HG03064 (cell line): ENCODE results near the gene PGBD5.
"Not testable (repeated sequence)": the region's sequence is repeated elsewhere in the genome, so short reads cannot be mapped to it uniquely, and the experiment has no call there.

Source experiments
- ATAC-seq: cut with Tn5 transposase; IDR thresholded peaks from one replicate; pipeline ENCODE4 v1.9.1; 2021; ENCODE audit warnings: low read depth; ENCODE audit not compliant: unreplicated experiment

Gene PGBD5

GRCh38 chr1:230427094-230427876 lies 1.2 kb upstream of the PGBD5 start:
- ATAC-seq: no peak

- peak; percentile 5 for ATAC-seq
These were observed 660 bp downstream of the PGBD5 start for GRCh38 chr1:230425252-230426091.

DNA sequence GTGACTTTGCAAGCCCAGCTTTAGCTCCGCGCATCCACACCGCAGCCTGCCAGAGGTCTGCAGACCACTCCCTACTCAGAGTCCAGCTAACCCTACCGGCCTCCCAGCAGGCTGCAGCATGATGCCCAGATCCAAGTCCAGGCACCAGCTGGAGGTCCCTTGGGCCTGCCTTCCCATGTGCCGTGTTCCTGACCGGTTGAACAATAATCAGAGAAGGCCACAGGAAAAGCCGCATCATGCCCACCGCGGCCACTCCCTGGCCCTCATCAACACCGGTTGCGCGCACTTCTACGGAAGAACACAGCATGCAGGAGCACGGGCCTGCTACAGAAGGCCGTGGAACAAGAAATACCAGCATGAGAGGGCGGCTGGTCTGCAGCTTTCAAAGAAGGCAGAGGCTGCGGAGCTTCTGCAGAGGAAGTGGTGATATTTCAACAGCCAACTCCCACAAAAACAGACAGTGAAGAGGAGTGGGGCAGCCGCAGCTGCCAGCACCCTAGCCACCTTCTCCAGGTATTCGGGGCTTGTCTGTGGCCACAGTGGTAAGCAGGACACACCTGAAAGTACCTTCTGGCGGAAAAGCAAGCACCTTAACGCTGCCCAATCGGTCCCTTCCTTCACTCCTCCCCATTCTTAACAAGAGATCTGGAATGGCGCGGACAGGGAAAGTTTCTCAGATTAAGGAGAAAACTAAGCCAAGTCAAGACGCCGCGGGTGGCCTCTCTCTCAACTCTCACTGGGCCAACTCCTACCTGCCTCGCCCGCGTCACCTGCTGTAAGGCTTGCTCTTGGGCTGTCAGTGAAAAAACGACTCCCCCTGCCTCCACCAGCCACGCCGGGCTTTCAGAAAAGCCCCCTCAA lies 1.5 kb downstream of the PGBD5 start:
- ATAC-seq: no peak

- no peak for ATAC-seq
These were observed 2.2 kb downstream of the PGBD5 start for GRCh38 chr1:230423951-230424350.

DNA sequence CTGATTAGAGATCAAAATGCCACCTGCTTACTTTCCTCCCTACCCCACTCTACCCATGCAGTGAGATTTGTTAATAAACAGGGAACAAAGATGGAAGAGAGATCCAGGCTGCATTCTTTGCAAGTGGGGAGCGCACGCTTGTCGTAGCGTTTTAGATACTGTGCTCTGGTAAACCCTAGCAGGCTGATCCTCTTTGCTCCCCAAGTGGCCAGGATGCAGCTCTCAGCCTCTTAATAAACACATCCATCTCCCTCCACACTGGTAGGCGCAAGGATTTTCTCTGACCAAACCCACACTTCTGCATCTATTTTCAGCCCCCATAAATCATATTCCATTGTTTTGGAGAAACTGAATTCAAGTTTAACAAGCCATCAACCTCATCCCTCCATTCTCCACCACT lies 2.9 kb downstream of the PGBD5 start:
- no peak for ATAC-seq

- ATAC-seq: no peak
These were observed 3.7 kb downstream of the PGBD5 start for GRCh38 chr1:230422221-230422981.

- ATAC-seq: no peak
These were observed 4.7 kb downstream of the PGBD5 start for GRCh38 chr1:230421481-230421880.

DNA sequence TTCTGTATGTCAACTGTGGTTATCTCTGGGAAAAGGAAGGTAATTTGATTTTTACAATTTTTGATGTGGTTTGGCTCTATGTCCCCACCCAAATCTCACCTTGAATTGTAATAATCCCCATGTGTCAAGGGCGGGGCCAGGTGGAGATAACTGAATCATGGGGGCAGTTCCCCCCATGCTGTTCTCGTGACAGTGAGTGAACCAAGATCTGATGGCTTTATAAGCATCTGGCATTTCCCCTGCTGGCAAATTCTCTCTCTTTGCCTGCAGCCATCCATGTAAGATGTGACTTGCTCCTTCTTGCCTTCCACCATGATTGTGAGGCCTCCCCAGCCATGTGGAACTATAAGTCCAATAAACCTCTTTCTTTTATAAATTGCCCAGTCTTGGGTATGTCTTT lies 5.8 kb downstream of the PGBD5 start:
- not testable (repeated sequence) for ATAC-seq

DNA sequence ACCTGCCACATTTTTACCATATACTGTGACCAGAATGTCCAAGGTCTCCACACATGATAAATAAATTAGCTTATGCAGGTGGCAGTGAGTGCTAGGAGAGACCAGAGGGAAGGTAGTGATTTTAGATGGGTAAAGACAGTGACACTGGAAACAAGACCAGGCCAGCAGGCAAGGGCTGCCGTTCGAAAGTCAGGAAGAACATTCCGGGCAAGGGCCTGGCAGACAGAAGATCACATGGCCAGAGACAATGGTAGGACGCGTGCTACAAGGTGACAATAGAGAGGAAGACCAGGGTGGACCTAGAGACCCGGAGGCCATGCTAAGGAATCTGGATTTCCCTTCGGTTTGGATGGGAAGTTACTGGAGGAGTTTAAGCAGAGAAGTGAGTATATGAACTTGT lies 9.7 kb downstream of the PGBD5 start:
- ATAC-seq: no peak

GRCh38 chr1:230415405-230416132 lies 10.6 kb downstream of the PGBD5 start:
- ATAC-seq: no peak

- ATAC-seq: no peak
These were observed 11.4 kb downstream of the PGBD5 start for GRCh38 chr1:230414694-230415093.

GRCh38 chr1:230414102-230414501 lies 12.0 kb downstream of the PGBD5 start:
- ATAC-seq: no peak

- no peak for ATAC-seq
These were observed 13.1 kb downstream of the PGBD5 start for GRCh38 chr1:230413061-230413460.

- ATAC-seq: no peak
These were observed 17.2 kb downstream of the PGBD5 start for GRCh38 chr1:230408971-230409370.

DNA sequence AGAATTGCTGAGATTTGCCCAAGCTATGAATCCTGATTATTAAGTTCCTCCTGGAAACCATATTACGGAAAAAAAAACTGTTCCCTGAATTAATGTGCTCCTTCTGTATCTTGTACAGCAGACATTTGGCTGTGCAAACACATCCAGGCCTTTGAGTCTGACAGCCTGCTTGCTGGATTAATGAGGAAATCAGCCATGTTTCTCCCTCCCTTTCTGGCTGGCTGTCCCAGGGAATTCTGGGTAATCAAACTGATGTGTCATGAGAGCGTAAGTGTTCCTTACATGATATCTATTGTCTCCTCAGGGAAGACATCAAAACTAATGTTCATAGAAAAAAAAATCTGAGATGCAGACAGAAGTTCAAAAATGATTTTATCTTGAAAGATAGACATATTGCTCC lies 18.8 kb downstream of the PGBD5 start:
- ATAC-seq: no peak

DNA sequence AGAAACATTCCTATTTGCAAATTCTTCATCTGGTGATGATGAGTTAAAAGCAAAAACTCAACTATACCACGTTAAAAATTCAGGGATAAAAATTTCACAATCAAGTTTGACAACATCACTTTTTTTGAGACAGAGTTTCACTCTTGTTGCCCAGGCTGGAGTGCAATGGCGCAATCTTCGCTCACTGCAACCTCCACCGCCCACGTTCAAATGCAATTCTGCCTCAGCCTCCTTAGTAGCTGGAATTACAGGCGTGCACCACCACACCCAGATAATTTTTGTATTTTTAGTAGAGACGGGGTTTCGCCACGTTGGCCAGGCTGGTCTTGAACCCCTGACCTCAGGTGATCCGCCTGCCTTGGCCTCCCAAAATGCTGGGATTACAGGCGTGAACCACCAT lies 19.4 kb downstream of the PGBD5 start:
- not testable (repeated sequence) for ATAC-seq

DNA sequence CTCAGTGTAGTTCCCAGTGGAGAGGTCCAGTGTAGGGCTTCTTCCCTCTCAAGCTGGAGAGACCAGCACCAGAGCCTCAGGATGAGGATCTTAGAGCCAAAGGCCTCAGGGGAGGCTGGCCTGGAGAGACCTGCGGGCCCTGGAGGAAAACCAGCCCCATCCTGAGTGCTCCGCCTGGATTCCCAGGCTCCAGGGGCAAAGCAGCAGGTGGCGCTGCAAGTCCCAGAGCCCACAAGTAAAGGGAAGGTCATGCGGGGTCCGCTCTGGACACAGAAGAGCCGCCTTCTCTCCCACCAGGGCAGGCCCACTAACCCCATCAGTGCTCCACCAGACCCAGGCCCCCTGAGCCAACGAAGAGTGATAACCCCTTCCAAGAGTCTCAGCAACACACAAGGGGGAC lies 22.7 kb downstream of the PGBD5 start:
- no peak for ATAC-seq

GRCh38 chr1:230401763-230402294 lies 24.3 kb downstream of the PGBD5 start:
- no peak for ATAC-seq

- no peak for ATAC-seq
These were observed 25.0 kb downstream of the PGBD5 start for GRCh38 chr1:230401101-230401500.
